Medulla oblongata (tissue), 1 donor: ENCODE measurements around the gene TNFSF8.

ENCODE experiments used
- DNase-seq: peaks from one replicate; pipeline ENCODE4 v3.0.0-alpha.2; 2015; ENCODE audit errors: extremely low spot score

TNFSF8 gene, protein sequence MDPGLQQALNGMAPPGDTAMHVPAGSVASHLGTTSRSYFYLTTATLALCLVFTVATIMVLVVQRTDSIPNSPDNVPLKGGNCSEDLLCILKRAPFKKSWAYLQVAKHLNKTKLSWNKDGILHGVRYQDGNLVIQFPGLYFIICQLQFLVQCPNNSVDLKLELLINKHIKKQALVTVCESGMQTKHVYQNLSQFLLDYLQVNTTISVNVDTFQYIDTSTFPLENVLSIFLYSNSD

GRCh38 chr9:114930056-114930812 is at the start of gene TNFSF8:
TNFSF8 (minus strand) TSS chr9:114930591; CDS start chr9:114930303, 288 bp downstream.
- peak; percentile 37 for DNase-seq

DNA sequence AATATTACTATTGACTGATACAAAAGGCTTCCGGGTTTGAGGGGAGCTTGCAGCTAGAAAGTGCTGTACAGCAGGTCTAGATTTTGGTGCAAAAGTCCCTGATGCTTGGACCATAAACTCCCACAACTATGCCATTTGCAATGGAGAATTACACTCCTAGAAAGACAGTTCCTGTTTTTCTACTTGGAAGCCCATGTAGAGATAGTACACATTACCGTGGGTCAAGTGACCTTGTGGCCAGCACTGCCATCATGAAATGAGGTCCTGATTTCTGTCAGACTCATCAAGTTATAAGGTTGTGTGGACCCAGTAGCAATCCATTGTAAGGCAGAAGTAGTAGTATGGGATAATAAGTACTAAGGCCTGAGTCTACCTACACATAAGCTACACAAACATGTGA is 42.8 kb upstream of the TNFSF8 start:
- DNase-seq = no peak

DNA sequence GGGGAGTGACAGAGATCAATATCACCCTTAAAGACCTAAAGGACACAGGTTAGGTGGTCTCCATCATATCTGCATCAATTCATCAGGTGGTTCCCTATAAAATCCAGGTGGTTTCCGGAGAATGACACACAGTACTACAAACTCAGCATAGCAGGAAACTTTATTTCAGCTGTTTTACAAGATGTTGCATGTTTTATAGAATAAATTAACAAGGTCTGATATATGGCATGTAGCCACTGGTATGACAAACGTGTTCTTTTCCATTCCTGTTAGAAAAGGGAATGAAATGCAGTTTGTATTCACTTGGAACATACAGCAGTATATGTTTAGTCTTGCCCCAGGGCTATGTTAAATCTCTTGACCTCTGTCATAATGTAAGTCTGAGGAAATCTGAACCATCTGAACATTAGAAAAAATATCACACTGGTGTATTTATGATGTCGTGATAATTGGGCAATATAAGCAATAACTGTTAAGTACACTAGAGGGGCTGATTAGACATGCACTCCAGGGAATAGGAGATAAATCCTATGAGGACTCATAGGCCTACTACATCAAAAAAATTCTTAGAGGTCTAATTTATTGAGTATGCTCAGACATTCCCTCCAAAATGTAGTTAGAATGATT is 42.2 kb upstream of the TNFSF8 start:
- DNase-seq = no peak

DNA sequence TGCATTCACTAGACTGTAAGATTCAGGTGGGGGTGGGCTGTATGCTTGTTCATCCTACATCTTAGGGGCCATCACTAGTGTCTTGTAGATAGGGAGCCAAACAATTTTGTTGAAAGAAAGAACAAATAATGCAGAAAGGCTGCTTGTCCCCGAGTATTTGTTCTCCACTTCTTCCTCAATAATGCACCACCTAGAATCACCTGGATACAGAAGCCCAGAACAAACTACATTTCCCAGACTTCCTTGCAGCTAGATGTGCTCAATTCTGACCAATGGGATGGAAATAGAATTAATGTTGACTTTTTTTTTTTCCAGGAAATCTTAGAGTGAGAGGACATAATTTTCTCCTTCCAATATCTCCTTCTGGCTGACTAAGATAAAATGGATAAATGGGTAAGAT is 38.9 kb upstream of the TNFSF8 start:
- DNase-seq = no peak

- no peak for DNase-seq
These were observed 38.3 kb upstream of the TNFSF8 start for GRCh38 chr9:114968671-114969070.

DNA sequence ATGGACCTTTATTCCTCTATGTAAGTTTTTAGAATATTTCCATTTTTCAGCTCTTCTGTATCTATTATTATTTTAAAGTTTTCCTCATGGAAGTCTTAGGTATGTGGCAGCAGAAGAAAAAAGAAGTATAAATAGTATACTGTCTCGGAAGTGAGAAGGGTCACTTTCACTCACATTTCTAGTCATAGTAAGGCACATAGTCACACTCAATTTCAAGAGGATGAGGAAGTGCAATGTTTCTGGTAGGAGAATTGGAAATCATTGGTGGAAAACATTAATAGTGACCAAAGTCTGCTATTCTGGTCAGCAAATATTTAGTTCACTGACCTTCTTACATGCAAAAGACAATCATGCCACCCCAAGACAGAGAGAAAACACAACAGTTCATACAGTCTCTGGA is 35.2 kb upstream of the TNFSF8 start:
- DNase-seq = no peak

- DNase-seq = no peak
These were observed 32.4 kb upstream of the TNFSF8 start for GRCh38 chr9:114962809-114963208.

- DNase-seq = no peak
These were observed 29.9 kb upstream of the TNFSF8 start for GRCh38 chr9:114960276-114960675.

DNA sequence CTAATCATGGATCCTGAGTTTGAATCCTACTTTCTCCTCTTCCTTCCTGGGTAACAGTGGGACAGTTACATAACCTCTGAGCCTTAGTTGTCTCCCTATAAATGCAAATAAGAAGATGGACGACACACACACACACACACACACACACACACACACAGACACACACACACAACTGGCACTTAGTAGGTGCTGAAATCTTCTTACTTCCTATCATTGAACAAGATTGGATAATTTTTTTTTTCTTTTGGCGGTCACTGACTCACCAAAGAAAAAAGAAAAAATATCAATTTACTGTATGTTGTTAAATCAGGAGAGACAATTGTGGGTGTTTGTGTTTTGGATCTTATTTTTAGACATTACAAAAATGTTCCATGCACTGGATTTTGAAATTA is 28.4 kb upstream of the TNFSF8 start:
- DNase-seq = no peak

- peak; percentile 72 for DNase-seq
These were observed 27.8 kb upstream of the TNFSF8 start for GRCh38 chr9:114958021-114958843.

DNA sequence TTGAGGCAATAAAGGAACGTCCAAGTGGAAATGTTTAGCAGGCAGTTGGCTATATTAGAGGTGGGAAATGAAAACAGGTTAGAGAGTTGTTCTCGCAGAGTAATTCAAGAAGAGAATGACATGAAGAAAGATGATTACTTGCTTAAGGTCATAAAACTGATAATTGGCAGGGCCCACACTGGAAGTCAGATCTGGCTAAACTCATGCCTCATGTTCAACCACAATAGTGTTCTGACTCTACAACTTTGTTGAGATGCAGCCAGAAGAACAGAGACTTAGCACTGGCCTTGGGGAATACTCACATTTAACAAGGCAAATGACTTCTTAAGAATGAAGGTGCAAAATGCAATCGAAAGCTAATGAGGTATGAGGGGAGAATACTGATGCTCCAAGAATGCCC is 27.2 kb upstream of the TNFSF8 start:
- no peak for DNase-seq

DNA sequence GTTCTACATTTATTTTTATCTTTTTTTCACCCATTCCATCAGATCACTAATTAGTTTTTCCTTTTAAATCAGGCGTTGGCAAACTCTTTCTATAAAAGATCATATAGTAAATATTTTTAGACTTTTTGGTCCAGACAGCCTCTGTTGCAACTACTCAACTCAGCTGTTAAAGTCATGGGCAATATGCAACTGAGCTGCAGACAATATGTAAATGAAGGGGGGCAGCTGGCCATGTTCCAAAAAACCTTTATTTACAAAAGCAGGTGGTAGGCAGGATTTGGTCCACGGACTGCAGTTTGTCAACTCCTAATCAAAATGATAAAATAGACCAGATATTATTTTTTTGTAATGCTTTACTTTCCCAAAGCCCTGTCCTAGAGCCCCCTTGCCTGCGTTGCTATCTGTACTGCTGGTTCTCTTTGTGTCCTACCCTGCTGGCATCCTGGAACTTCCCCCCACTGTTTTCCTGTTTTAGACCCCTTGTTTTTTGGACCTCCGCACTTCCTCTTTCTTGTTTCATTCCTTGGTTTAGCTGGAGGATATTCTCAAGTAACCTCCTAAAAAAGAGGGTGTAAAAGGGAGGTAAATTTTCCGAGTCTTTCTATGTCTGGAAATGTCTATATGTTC is 24.7 kb upstream of the TNFSF8 start:
- DNase-seq = peak; percentile 73

- peak; percentile 73 for DNase-seq
These were observed 23.6 kb upstream of the TNFSF8 start for GRCh38 chr9:114953959-114954358.

DNA sequence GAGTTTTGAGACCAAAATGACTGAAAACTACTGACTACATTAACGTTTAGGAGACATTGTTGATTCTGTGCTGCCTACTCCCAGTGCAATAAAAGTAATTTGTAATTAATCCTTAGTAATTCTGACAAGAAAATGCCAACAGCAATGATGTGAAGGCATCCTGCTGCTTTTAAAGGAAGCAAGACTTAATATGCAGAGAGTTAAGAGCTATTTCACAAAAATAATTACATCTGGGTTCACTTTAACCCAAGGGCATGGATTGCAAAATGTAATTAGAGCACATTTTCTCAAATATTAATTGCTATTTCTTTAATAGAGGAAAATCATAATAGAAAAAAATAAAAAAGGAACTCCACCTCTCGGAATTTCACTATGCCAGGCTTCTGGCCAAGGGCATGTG is 22.7 kb upstream of the TNFSF8 start:
- DNase-seq = no peak

GRCh38 chr9:114950761-114951160 is 20.4 kb upstream of the TNFSF8 start:
- DNase-seq = no peak

DNA sequence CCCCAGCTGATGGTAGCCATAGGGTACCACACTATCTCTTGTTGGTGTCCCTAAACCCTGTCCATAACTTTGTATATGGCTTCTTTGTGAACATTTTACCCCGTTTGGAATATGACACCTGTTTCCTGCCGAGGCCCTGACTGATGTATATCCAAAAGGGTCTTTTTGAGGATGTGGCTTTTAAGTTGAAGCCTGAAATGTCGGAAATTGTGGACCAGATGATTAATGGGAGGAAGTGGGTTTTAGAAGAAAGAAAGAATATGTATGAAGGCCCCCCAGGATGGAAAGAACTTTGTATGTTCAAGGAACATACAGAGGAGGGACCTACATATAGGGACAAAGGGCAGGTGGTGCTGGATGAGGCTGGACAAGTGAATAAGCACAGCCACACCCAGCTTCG is 16.7 kb upstream of the TNFSF8 start:
- DNase-seq = no peak

GRCh38 chr9:114945616-114946412 is 15.4 kb upstream of the TNFSF8 start:
- no peak for DNase-seq

- no peak for DNase-seq
These were observed 11.0 kb upstream of the TNFSF8 start for GRCh38 chr9:114941376-114941775.

DNA sequence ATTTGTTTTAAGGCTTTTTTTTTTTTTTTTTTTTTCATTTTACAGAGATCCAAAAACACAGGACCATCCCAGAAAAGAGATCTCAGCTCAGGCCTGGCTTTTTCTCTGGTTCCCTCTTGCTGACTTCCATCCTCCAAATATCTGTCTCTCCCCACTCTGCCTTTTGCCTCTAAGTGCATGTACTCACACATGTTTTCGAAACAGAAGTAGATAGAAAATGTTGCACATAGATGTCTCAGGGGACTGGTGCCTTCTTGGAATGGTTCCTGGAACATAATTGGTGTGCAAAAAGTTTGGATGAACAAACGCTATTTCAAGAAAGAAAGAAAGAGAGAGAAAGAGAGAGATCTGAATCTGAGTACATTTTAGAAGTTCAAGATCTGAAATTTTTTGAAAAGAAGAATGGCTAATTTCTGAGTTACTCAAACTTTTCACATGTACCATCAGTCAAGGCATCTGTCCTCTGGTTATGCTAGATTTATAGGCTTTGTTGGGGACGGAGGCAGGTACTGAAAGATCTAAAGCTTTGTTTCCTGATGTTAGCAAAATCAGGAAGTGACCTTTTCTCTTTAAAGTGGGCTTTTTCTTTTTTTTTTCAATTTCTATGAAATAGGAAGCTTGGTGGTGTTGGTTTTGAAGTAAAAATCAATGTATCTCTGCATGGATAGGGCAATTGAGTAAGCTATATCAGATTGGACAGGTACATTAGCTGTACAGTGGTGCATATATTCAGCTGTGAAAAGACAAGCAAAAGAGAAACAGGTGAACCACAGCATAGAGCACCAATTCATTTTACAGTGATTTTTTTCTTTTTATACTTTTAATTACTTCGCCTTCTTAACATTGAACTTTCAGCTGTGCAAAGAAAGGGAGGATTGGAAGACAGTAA is 8.5 kb upstream of the TNFSF8 start:
- DNase-seq = no peak

DNA sequence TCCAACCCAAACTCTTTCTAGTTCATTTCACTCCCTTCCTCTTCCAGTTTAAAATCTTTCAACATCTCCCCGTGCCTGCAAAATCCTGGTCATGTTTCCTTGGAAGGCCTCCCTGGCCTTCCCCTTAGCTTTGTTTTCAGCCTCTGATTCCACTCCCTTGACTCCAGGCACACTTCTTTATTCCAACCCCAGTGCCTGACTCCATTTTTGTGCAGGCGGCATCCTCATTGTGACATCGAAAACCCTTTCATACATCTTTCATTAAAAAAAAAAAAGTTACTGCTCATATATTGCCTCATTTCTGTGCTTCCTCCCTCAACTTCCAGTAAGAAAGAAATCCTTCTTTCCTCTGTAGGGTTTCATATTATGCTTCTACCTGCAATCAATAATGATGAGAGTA is 7.1 kb upstream of the TNFSF8 start:
- no peak for DNase-seq
